Lung (tissue), 12 donors: ENCODE data around the gene PAX2. TPM values are rescaled to one million over a fixed set of nuclear protein-coding genes. Genes with fewer than 3 reads are reported as not detected.

Source experiments
- ATAC-seq: fragments of 200-7000 bp; cut with Tn5 transposase; one replicate; pipeline ENCODE4 v1.9.1; 2020; ENCODE audit warnings: moderate number of reproducible peaks; ENCODE audit not compliant: insufficient read depth, low FRiP score
- DNase-seq, 3 donors: peaks; one replicate each; pipeline ENCODE4 v3.0.0-alpha.2; 2013 to 2017
- H3K27ac ChIP-seq, 2 donors: one replicate each; pipeline ENCODE4 v1.5.1; 2013; ENCODE audit warnings: mild to moderate bottlenecking in 2 of 2, moderate library complexity in 2 of 2, control low read depth in 1 of 2, inconsistent platforms in 1 of 2, low read depth in 1 of 2, low read length in 1 of 2
- H3K27me3 ChIP-seq, 3 donors: one replicate each; pipeline ENCODE4 v1.5.1; 2013; ENCODE audit warnings: low read length in 2 of 3; ENCODE audit not compliant: control insufficient read depth in 3 of 3, insufficient read depth in 3 of 3
- H3K36me3 ChIP-seq, 4 donors: one replicate each; pipeline ENCODE4 v1.5.1; 2013; ENCODE audit warnings: low read length in 4 of 4, mild to moderate bottlenecking in 1 of 4, moderate library complexity in 1 of 4; ENCODE audit not compliant: control insufficient read depth in 4 of 4, insufficient read depth in 4 of 4
- H3K4me1 ChIP-seq, 5 donors: one replicate each; pipeline ENCODE4 v1.5.1; 2013; ENCODE audit warnings: low read length in 5 of 5, mild to moderate bottlenecking in 2 of 5, moderate library complexity in 1 of 5; ENCODE audit not compliant: control insufficient read depth in 5 of 5, insufficient read depth in 5 of 5
- H3K4me3 ChIP-seq: one replicate; pipeline ENCODE4 v1.5.1; 2013; ENCODE audit warnings: mild to moderate bottlenecking, control low read depth, moderate library complexity
- H3K9ac ChIP-seq, 2 donors: one replicate each; pipeline ENCODE4 v1.5.1; 2013; ENCODE audit warnings: low read length in 2 of 2, control low read depth in 1 of 2; ENCODE audit not compliant: insufficient read depth in 1 of 2
- H3K9me3 ChIP-seq, 4 donors: one replicate each; pipeline ENCODE4 v1.5.1; 2013; ENCODE audit warnings: low read length in 3 of 4, mild to moderate bottlenecking in 1 of 4, moderate library complexity in 1 of 4; ENCODE audit not compliant: control insufficient read depth in 4 of 4, insufficient read depth in 3 of 4
- WGBS, 2 donors: extraction: QIAGEN DNeasy Blood & Tissue Kit; methylation state at CpG; one replicate each; pipeline ENCODE4 v1.1.7; 2013; 5-methylcytosine and 5-hydroxymethylcytosine counted together
- polyA plus RNA-seq, 2 donors: library from polyadenylated mRNA; stranded (reverse); fragments of 200-250 nt; gene quantifications; one replicate each; pipeline ENCODE4 v1.2.1, GENCODE V29; 2013
- total RNA-seq, 2 donors: library from RNA; depleted of rRNA in 1 of 2; stranded (reverse); fragments of >200 nt in 1 of 2; gene quantifications; one replicate each; pipeline ENCODE4 v1.2.1, GENCODE V29; 2014 to 2021
- TF ChIP-seq, protein P1 (sequence below): IDR thresholded peaks from 2 replicates; pipeline ENCODE4 v1.5.1; 2012; ENCODE audit warnings: mild to moderate bottlenecking; ENCODE audit errors: control extremely low read depth, extremely low read depth
- donor health status: control.
- donor health status: control.
- donor health status: Bipolar disorder and iron deficiency.
- donor health status: healthy.
- donor health status: DM: yes; HTN: yes; CAD: no.

PAX2 gene
- total and polyA plus RNA-seq, 4 donors = not detected

DNA sequence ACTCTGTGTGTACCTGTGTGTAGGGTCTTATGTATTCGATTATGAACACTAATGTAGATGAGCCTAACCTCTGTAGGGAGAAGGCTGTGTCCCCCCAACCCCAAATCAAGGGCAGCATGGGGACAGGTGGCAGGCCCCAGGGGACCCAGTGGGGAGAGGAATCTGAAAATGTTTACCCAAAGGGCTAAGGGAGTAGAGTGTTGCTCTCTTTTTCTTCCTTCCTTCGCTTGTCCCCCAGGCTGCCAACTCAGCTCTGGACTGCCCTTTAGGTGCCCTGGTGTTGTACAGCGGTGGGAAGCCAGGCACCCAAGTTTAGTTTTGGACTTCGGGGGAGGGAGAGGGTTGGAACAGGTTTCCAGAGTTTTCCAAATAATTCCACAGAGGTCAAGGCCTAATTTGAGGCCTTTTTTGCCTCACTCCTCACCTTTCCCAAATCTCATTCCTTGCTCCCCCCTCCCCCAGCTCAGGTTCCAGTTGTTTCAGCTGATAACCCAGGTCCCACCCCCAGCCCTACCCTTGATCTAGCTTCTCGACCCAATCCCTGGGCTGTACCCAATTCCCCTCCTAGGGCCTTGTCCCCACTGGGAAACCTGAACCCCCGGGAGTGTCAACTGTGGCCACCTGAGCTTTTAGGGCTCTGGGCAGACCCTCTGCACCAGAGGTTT is 9.1 kb upstream of the PAX2 start:
- Histone ChIP-seq H3K36me3 (no peaks in the 10 kb centered on the region), H3K9me3 (peaks cover 0 to 16% (median 0%) of the 10 kb centered on the region in 4 donors), H3K9ac (no peak overlapping the region), H3K4me1 (peaks cover 0 to 21% (median 10%) of the 10 kb centered on the region in 5 donors), H3K27ac (no peak overlapping the region), H3K4me3 (no peak overlapping the region), H3K27me3 (peaks cover 14 to 97% (median 89%) of the 10 kb centered on the region in 3 donors)
- ATAC-seq (no peak), DNase-seq (no peak)
- TF ChIP-seq, protein P1, sequence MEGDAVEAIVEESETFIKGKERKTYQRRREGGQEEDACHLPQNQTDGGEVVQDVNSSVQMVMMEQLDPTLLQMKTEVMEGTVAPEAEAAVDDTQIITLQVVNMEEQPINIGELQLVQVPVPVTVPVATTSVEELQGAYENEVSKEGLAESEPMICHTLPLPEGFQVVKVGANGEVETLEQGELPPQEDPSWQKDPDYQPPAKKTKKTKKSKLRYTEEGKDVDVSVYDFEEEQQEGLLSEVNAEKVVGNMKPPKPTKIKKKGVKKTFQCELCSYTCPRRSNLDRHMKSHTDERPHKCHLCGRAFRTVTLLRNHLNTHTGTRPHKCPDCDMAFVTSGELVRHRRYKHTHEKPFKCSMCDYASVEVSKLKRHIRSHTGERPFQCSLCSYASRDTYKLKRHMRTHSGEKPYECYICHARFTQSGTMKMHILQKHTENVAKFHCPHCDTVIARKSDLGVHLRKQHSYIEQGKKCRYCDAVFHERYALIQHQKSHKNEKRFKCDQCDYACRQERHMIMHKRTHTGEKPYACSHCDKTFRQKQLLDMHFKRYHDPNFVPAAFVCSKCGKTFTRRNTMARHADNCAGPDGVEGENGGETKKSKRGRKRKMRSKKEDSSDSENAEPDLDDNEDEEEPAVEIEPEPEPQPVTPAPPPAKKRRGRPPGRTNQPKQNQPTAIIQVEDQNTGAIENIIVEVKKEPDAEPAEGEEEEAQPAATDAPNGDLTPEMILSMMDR = no peak
- WGBS, 2 donors = 50 to 51% methylated on average over 6 of the region's 6 CpGs

DNA sequence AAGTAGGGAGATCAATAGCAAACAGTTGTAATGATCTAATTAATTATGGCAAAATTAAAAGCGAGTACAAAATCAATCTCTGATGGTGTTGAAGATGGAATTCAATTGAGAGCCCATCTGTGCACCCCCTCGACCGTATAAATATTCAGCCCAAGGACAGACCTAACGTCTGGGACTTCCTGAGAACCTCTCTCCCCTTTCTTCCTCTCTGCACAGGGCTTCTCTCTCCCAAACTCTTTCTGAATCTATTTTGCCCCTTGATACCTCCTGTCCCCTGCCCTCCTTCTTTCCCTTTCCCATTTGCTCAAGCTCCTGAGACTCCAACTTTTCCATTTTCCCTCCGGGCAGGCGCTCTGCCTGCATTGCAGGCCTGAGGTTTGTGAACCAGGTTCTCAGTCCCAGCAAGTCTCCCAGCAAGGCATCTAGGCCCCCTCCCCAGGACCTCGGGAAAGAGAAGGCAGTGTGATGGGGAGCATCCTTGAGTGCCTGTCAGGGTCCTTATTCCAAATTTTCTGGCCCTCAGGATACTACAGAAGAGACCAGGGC is 8.5 kb upstream of the PAX2 start:
- Histone ChIP-seq H3K9me3 (peaks cover 0 to 16% (median 0%) of the 10 kb centered on the region in 4 donors), H3K27ac (no peak overlapping the region), H3K4me3 (no peak overlapping the region), H3K27me3 (peaks cover 14 to 97% (median 89%) of the 10 kb centered on the region in 3 donors), H3K4me1 (peaks cover 0 to 16% (median 10%) of the 10 kb centered on the region in 5 donors), H3K9ac (no peak overlapping the region), H3K36me3 (no peaks in the 10 kb centered on the region)
- ATAC-seq = no peak
- WGBS, 2 donors = 48 to 50% methylated on average over 7 of the region's 7 CpGs
- TF ChIP-seq, protein P1 = no peak
- no peak for DNase-seq

DNA sequence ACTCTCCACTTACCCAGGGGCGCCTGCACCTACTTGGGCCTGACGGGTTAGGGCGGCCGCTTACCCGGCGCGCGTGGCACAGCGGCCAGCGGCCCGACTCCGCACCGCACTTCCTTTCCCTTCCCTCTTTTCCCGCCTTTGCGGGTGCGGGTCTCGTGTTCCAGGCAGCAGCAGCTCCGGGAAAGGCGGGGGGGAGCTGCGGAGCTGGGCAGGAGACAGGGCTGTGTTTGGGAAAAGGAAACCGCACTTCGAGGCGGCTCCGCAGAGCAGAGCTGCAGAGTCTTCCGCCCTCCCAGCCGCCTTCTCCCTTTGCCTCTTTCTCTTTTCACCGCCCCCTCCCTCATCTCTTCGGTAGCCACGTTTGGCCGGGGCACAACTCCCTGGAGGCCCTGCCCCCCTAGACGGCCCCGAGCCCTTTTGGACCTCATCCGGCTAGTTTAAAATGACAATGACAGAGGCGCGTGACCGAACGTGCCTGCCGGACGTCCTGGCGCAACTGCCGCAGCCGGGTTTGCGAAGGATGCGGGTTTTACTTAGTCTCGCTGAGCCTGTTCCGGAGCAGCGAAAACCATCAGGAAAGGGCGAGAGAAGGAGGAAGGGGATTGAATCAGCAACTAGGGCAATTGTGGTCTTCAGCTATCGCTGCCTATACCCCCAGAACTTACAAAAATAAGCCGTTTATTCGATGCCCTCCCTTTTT is 7.9 kb upstream of the PAX2 start:
- peaks cover 0 to 16% (median 0%) of the 10 kb centered on the region in 4 donors for H3K9me3 ChIP-seq
- DNase-seq = no peak
- peaks cover 14 to 97% (median 89%) of the 10 kb centered on the region in 3 donors for H3K27me3 ChIP-seq
- H3K4me1 ChIP-seq = peaks cover 0 to 16% (median 10%) of the 10 kb centered on the region in 5 donors
- 4% methylated on average over 45 to 51 of the region's 51 CpGs for WGBS, 2 donors
- no peaks in the 10 kb centered on the region for H3K36me3 ChIP-seq
- TF ChIP-seq, protein P1 = no peak
- H3K4me3 ChIP-seq = no peak overlapping the region
- H3K9ac ChIP-seq = no peak overlapping the region
- no peak for ATAC-seq
- H3K27ac ChIP-seq = no peak overlapping the region
